Right lobe of liver (tissue), 4 donors: ENCODE results near the gene MPDU1.

Experiments used
- POLR2A ChIP-seq: fragments of 450-650 bp; IDR thresholded peaks from one replicate; pipeline ENCODE4 v1.6.1; 2017; ENCODE audit warnings: antibody characterized with exemption, mild to moderate bottlenecking
- TF ChIP-seq, protein P1 (sequence below), 4 donors: fragments of 200-600 bp in 3 of 4; fragments of 450-650 bp in 1 of 4; IDR thresholded peaks; one replicate each; pipeline versions ENCODE4 v1.5.1 to v1.8.0; 2016 to 2022; ENCODE audit warnings: antibody characterized with exemption in 4 of 4, mild to moderate bottlenecking in 2 of 4
- donor health status: DM: no; HTN: no; CAD: no.
- donor health status: DM: no; HTN: no; CAD: no.
- donor health status: DM: no; HTN: yes; CAD: no.

DNA sequence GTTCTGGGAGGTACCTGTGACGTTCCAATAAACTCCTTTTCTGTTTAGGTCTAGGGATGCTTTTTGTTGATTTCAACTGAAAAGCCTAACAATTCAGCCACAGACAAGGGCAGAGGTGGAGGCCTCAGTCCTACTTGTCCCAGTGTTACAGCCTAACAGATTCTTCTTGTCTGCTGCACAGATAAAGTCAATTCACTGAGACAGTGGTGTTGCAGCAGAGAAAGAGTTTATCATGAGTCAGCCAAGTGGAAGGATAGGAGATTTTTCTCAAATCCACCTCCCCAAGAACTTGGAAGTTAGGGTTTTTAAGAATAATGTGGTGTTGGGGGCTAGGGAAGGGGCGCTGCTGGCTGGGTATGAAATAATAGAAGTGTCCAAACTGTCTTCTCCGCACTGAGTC lies 45.6 kb upstream of the MPDU1 start:
- no peak for TF ChIP-seq POLR2A
- TF ChIP-seq, protein P1, sequence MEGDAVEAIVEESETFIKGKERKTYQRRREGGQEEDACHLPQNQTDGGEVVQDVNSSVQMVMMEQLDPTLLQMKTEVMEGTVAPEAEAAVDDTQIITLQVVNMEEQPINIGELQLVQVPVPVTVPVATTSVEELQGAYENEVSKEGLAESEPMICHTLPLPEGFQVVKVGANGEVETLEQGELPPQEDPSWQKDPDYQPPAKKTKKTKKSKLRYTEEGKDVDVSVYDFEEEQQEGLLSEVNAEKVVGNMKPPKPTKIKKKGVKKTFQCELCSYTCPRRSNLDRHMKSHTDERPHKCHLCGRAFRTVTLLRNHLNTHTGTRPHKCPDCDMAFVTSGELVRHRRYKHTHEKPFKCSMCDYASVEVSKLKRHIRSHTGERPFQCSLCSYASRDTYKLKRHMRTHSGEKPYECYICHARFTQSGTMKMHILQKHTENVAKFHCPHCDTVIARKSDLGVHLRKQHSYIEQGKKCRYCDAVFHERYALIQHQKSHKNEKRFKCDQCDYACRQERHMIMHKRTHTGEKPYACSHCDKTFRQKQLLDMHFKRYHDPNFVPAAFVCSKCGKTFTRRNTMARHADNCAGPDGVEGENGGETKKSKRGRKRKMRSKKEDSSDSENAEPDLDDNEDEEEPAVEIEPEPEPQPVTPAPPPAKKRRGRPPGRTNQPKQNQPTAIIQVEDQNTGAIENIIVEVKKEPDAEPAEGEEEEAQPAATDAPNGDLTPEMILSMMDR (IDR thresholded peaks at IDR 0.05): no peak
